Prostate gland (tissue), 2 donors: ENCODE results near the gene CCDC106.

Source experiments
- CTCF ChIP-seq, 4 experiments: fragments of 200-600 bp in 2 of 4; fragments of 450-650 bp in 2 of 4; sonication (generic) in 2 of 4; IDR thresholded peaks; 1 replicate in 3 of 4; 2 replicates in 1 of 4; pipeline ENCODE4 v1.5.1; 2016 to 2019; ENCODE audit warnings: antibody characterized with exemption in 4 of 4, mild to moderate bottlenecking in 2 of 4, moderate library complexity in 2 of 4
- POLR2AphosphoS5 ChIP-seq: sonication (generic); formaldehyde crosslinking; IDR thresholded peaks from one replicate; pipeline ENCODE4 v1.6.1; 2017; ENCODE audit warnings: antibody characterized with exemption

GRCh38 chr19:55650126-55650557, 2.1 kb downstream of the CCDC106 start:
- TF ChIP-seq POLR2AphosphoS5: no peak
- no peak for TF ChIP-seq CTCF (IDR thresholded peaks at IDR 0.05)
